Ishikawa (cell line): ENCODE measurements around the gene SMIM27.

Source experiments
- CREB1 ChIP-seq: IDR thresholded peaks from 2 replicates; pipeline ENCODE4 v1.6.1; 2012; ENCODE audit warnings: low read depth
- EP300 ChIP-seq: IDR thresholded peaks from 2 replicates; pipeline ENCODE4 v1.6.1; 2012; ENCODE audit warnings: borderline replicate concordance
- MAX ChIP-seq: IDR thresholded peaks from 2 replicates; pipeline ENCODE4 v1.6.1; 2012
- NFIC ChIP-seq: IDR thresholded peaks from 2 replicates; pipeline ENCODE4 v1.6.1; 2012
- REST ChIP-seq: IDR thresholded peaks from 2 replicates; pipeline ENCODE4 v1.6.1; 2012; ENCODE audit warnings: low read depth, mild to moderate bottlenecking
- TAF1 ChIP-seq: IDR thresholded peaks from 2 replicates; pipeline ENCODE4 v1.6.1; 2012; ENCODE audit warnings: low read depth, mild to moderate bottlenecking
- USF1 ChIP-seq: IDR thresholded peaks from 2 replicates; pipeline ENCODE4 v1.6.1; 2012

- TF ChIP-seq NFIC (no peak), CREB1 (no peak), MAX (no peak), EP300 (no peak), REST (no peak), TAF1 (no peak), USF1 (no peak)
Observed at GRCh38 chr9:32526707-32527048, 25.4 kb upstream of the SMIM27 start.
